Neural progenitor cell (in vitro differentiated cells): Measurements from ENCODE around the gene KLB. TPM values are rescaled to one million over a fixed set of nuclear protein-coding genes. Genes with fewer than 3 reads are reported as not detected.
"Not testable (repeated sequence)": the region's sequence is repeated elsewhere in the genome, so short reads cannot be mapped to it uniquely, and the experiment has no call there.

ENCODE experiments used
- DNase-seq: peaks from one replicate; pipeline ENCODE4 v3.0.0-alpha.2; 2016; ENCODE audit warnings: low spot score
- H2AFZ ChIP-seq: fragments of 200-600 bp; sonication (generic); replicated peaks from 2 replicates; pipeline ENCODE4 v1.6.1; 2016; ENCODE audit warnings: antibody characterized with exemption
- H3F3A ChIP-seq: fragments of 200-600 bp; sonication (generic); 2 replicates; pipeline ENCODE4 v1.6.1; 2016; ENCODE audit warnings: antibody characterized with exemption, low read depth
- H3K27ac ChIP-seq: fragments of 200-600 bp; sonication (generic); 2 replicates; pipeline ENCODE4 v1.5.1; 2016; ENCODE audit warnings: mild to moderate bottlenecking
- H3K27me3 ChIP-seq: fragments of 200-600 bp; sonication (generic); 2 replicates; pipeline ENCODE4 v1.6.1; 2016; ENCODE audit warnings: mild to moderate bottlenecking, moderate library complexity
- H3K36me3 ChIP-seq: fragments of 200-600 bp; sonication (generic); 2 replicates; pipeline ENCODE4 v1.5.1; 2016
- H3K4me1 ChIP-seq: fragments of 200-600 bp; sonication (generic); 2 replicates; pipeline ENCODE4 v1.6.1; 2016; ENCODE audit warnings: mixed run types
- H3K4me2 ChIP-seq: fragments of 200-600 bp; sonication (generic); 2 replicates; pipeline ENCODE4 v1.6.1; 2016
- H3K4me3 ChIP-seq: fragments of 200-600 bp; sonication (generic); 2 replicates; pipeline ENCODE4 v1.5.1; 2016
- H3K79me2 ChIP-seq: fragments of 200-600 bp; sonication (generic); 2 replicates; pipeline ENCODE4 v1.6.1; 2016; ENCODE audit warnings: low read depth
- H3K9ac ChIP-seq: fragments of 200-600 bp; sonication (generic); 2 replicates; pipeline ENCODE4 v1.6.1; 2016
- H3K9me3 ChIP-seq: fragments of 200-600 bp; sonication (generic); 2 replicates; pipeline ENCODE4 v1.5.1; 2016; ENCODE audit warnings: low read depth
- H4K20me1 ChIP-seq: fragments of 200-600 bp; sonication (generic); 2 replicates; pipeline ENCODE4 v1.6.1; 2016; ENCODE audit warnings: low read depth
- H3K27ac Mint-ChIP-seq: 3 replicates; pipeline ENCODE4 v1.8.0; 2021; ENCODE audit warnings: mixed read lengths
- H3K27me3 Mint-ChIP-seq: 2 replicates; pipeline ENCODE4 v1.8.0; 2022; ENCODE audit warnings: low read depth, mild to moderate bottlenecking, inconsistent platforms, moderate library complexity, mixed read lengths; ENCODE audit not compliant: insufficient read depth
- H3K36me3 Mint-ChIP-seq: 3 replicates; pipeline ENCODE4 v1.8.0; 2021; ENCODE audit warnings: mixed read lengths
- H3K4me1 Mint-ChIP-seq: 3 replicates; pipeline ENCODE4 v1.8.0; 2021; ENCODE audit warnings: mixed read lengths
- H3K4me3 Mint-ChIP-seq: 3 replicates; pipeline ENCODE4 v1.8.0; 2021; ENCODE audit warnings: mild to moderate bottlenecking, moderate library complexity, mixed read lengths
- H3K9me3 Mint-ChIP-seq: 3 replicates; pipeline ENCODE4 v1.8.0; 2020; ENCODE audit warnings: mixed read lengths
- EZH2 ChIP-seq: fragments of 200-600 bp; sonication (generic); IDR thresholded peaks from 2 replicates; pipeline ENCODE4 v1.6.1; 2017; ENCODE audit warnings: antibody characterized with exemption, mild to moderate bottlenecking, moderate library complexity
- EZH2phosphoT487 ChIP-seq: fragments of 200-600 bp; sonication (generic); IDR thresholded peaks from 2 replicates; pipeline ENCODE4 v1.6.1; 2017; ENCODE audit warnings: antibody characterized with exemption
- total RNA-seq: library from RNA; depleted of rRNA; stranded (reverse); fragments of >200 nt; gene quantifications from 2 replicates; pipeline ENCODE4 v1.2.3, GENCODE V29; 2015; ENCODE audit warnings: low replicate concordance
- TF ChIP-seq, protein P1 (sequence below): fragments of 200-600 bp; sonication (generic); IDR thresholded peaks from 2 replicates; pipeline ENCODE4 v1.5.1; 2017; ENCODE audit warnings: antibody characterized with exemption, mild to moderate bottlenecking

Gene KLB
- total RNA-seq, 1 donor from 2014 or later, result not detected

GRCh38 chr4:39394706-39395105 is 12.0 kb upstream of the KLB start:
- Histone ChIP-seq H3K27me3 (no peaks in the 10 kb centered on the region), H3K9ac (no peak overlapping the region), H2AFZ (no peak overlapping the region), H3K79me2 (no peaks in the 10 kb centered on the region), H3K4me3 (no peak overlapping the region), H3K4me2 (no peak overlapping the region), H4K20me1 (no peaks in the 10 kb centered on the region), H3K27ac (no peak overlapping the region), H3K4me1 (no peaks in the 10 kb centered on the region), H3K9me3 (no peaks in the 10 kb centered on the region), H3F3A (no peaks in the 10 kb centered on the region), H3K36me3 (no peaks in the 10 kb centered on the region)
- Mint-ChIP-seq H3K4me1 (no peaks in the 10 kb centered on the region), H3K27ac (no peak overlapping the region), H3K36me3 (no peaks in the 10 kb centered on the region), H3K27me3 (no peaks in the 10 kb centered on the region), H3K9me3 (no peaks in the 10 kb centered on the region), H3K4me3 (no peak overlapping the region)
- TF ChIP-seq EZH2, result no peak
- no peak for DNase-seq

GRCh38 chr4:39401640-39402039 is 5.1 kb upstream of the KLB start:
- not testable (repeated sequence) for H3K36me3 Mint-ChIP-seq, H3K27me3 Mint-ChIP-seq, H3K4me3 Mint-ChIP-seq, H3K9ac ChIP-seq, DNase-seq, H3K9me3 Mint-ChIP-seq, H3K4me1 ChIP-seq, H3K79me2 ChIP-seq, H3K27ac Mint-ChIP-seq, H2AFZ ChIP-seq, H3K9me3 ChIP-seq, H3K27ac ChIP-seq, H3K36me3 ChIP-seq, H3K4me1 Mint-ChIP-seq, H3K27me3 ChIP-seq, H3K4me2 ChIP-seq, H4K20me1 ChIP-seq, H3F3A ChIP-seq, H3K4me3 ChIP-seq

- Histone ChIP-seq H4K20me1 (no peaks in the 10 kb centered on the region), H3K9me3 (no peaks in the 10 kb centered on the region), H3K4me3 (no peak overlapping the region), H3K36me3 (no peaks in the 10 kb centered on the region), H3K4me1 (no peaks in the 10 kb centered on the region), H3K27ac (no peak overlapping the region), H3K4me2 (no peak overlapping the region), H3K27me3 (no peaks in the 10 kb centered on the region), H3F3A (no peaks in the 10 kb centered on the region), H2AFZ (no peak overlapping the region), H3K79me2 (no peaks in the 10 kb centered on the region), H3K9ac (no peak overlapping the region)
- Mint-ChIP-seq H3K36me3 (no peaks in the 10 kb centered on the region), H3K9me3 (no peaks in the 10 kb centered on the region), H3K4me3 (no peak overlapping the region), H3K27ac (no peak overlapping the region), H3K27me3 (no peaks in the 10 kb centered on the region), H3K4me1 (no peaks in the 10 kb centered on the region)
- TF ChIP-seq EZH2phosphoT487 (no peak), EZH2 (no peak)
- TF ChIP-seq, protein P1, sequence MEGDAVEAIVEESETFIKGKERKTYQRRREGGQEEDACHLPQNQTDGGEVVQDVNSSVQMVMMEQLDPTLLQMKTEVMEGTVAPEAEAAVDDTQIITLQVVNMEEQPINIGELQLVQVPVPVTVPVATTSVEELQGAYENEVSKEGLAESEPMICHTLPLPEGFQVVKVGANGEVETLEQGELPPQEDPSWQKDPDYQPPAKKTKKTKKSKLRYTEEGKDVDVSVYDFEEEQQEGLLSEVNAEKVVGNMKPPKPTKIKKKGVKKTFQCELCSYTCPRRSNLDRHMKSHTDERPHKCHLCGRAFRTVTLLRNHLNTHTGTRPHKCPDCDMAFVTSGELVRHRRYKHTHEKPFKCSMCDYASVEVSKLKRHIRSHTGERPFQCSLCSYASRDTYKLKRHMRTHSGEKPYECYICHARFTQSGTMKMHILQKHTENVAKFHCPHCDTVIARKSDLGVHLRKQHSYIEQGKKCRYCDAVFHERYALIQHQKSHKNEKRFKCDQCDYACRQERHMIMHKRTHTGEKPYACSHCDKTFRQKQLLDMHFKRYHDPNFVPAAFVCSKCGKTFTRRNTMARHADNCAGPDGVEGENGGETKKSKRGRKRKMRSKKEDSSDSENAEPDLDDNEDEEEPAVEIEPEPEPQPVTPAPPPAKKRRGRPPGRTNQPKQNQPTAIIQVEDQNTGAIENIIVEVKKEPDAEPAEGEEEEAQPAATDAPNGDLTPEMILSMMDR, result no peak
- DNase-seq, result no peak
Observed at GRCh38 chr4:39407584-39407885, 805 bp downstream of the KLB start.

DNA sequence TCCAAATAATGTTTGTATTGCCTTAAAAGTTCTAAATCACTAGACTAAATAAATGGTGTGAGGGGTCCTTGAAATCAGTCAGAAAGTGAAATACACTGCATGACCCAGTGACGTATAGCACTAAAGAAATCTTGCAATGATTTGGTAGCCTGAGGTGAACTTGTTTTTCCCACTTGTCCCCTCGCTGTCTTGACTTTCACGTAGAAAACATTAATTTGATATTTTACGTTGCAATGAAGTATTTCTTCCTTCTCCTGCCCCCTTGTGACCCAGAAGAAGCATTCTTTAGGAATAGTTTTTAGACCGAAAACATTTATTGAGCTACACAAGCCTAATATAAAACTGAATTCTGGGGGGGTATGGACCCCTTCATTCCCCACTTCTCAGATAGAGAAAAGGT is 3.7 kb downstream of the KLB start:
- no peak overlapping the region for H3K27ac ChIP-seq
- Mint-ChIP-seq H3K36me3 (no peaks in the 10 kb centered on the region), H3K9me3 (no peaks in the 10 kb centered on the region), H3K4me3 (no peak overlapping the region), H3K27me3 (no peaks in the 10 kb centered on the region), H3K27ac (no peak overlapping the region), H3K4me1 (no peaks in the 10 kb centered on the region)
- no peaks in the 10 kb centered on the region for H3K36me3 ChIP-seq
- H3K4me2 ChIP-seq, result no peak overlapping the region
- H3K4me3 ChIP-seq, result no peak overlapping the region
- no peaks in the 10 kb centered on the region for H3F3A ChIP-seq
- H2AFZ ChIP-seq, result peak overlapping the region; percentile 24
- H3K9me3 ChIP-seq, result no peaks in the 10 kb centered on the region
- no peaks in the 10 kb centered on the region for H4K20me1 ChIP-seq
- H3K27me3 ChIP-seq, result no peaks in the 10 kb centered on the region
- H3K4me1 ChIP-seq, result no peaks in the 10 kb centered on the region
- H3K9ac ChIP-seq, result no peak overlapping the region
- DNase-seq, result no peak
- TF ChIP-seq, protein P1, result peak; percentile 11
- TF ChIP-seq EZH2phosphoT487 (no peak), EZH2 (no peak)
- H3K79me2 ChIP-seq, result no peaks in the 10 kb centered on the region

- not testable (repeated sequence) for H3K4me3 ChIP-seq, H3K27ac ChIP-seq, H3K4me2 ChIP-seq, H4K20me1 ChIP-seq, H3K36me3 Mint-ChIP-seq, H3K27me3 ChIP-seq, DNase-seq, H3K4me1 Mint-ChIP-seq, H3F3A ChIP-seq, H3K9ac ChIP-seq, H2AFZ ChIP-seq, H3K4me3 Mint-ChIP-seq, H3K27me3 Mint-ChIP-seq, H3K27ac Mint-ChIP-seq, H3K79me2 ChIP-seq, H3K4me1 ChIP-seq, H3K9me3 Mint-ChIP-seq, H3K36me3 ChIP-seq, H3K9me3 ChIP-seq
Observed at GRCh38 chr4:39411561-39411960, 4.8 kb downstream of the KLB start.
